GM18526 (cell line): ENCODE results near the gene RASAL1.

ENCODE experiments used
- POLR2A ChIP-seq: IDR thresholded peaks from 3 replicates; pipeline ENCODE4 v1.6.1; 2011; ENCODE audit not compliant: insufficient read length; ENCODE audit errors: extremely low read depth

The RASAL1 gene

GRCh38 chr12:113115455-113116126 is 20.0 kb downstream of the RASAL1 start:
- no peak for TF ChIP-seq POLR2A

GRCh38 chr12:113114447-113115178 is 20.9 kb downstream of the RASAL1 start:
- no peak for TF ChIP-seq POLR2A

GRCh38 chr12:113113397-113113796 is 22.2 kb downstream of the RASAL1 start:
- TF ChIP-seq POLR2A, result no peak

- TF ChIP-seq POLR2A, result no peak
These were observed 23.3 kb downstream of the RASAL1 start for GRCh38 chr12:113112043-113112899.

- no peak for TF ChIP-seq POLR2A
These were observed 24.3 kb downstream of the RASAL1 start for GRCh38 chr12:113111247-113111646.

- no peak for TF ChIP-seq POLR2A
These were observed 25.5 kb downstream of the RASAL1 start for GRCh38 chr12:113109872-113110599.

GRCh38 chr12:113109360-113109759 is 26.2 kb downstream of the RASAL1 start:
- TF ChIP-seq POLR2A, result no peak

GRCh38 chr12:113108308-113108707 is 27.3 kb downstream of the RASAL1 start:
- no peak for TF ChIP-seq POLR2A

- no peak for TF ChIP-seq POLR2A
These were observed 29.2 kb downstream of the RASAL1 start for GRCh38 chr12:113106361-113106760.

- no peak for TF ChIP-seq POLR2A
These were observed 29.8 kb downstream of the RASAL1 start for GRCh38 chr12:113105606-113106271.

- TF ChIP-seq POLR2A, result no peak
These were observed 30.5 kb downstream of the RASAL1 start for GRCh38 chr12:113104953-113105510.

GRCh38 chr12:113103756-113104450 is 31.7 kb downstream of the RASAL1 start:
- TF ChIP-seq POLR2A, result no peak

GRCh38 chr12:113102811-113103210 is 32.8 kb downstream of the RASAL1 start:
- TF ChIP-seq POLR2A, result no peak

GRCh38 chr12:113101751-113102150 is 33.8 kb downstream of the RASAL1 start:
- no peak for TF ChIP-seq POLR2A

- TF ChIP-seq POLR2A, result no peak
These were observed 35.8 kb downstream of the RASAL1 start for GRCh38 chr12:113099764-113100163.
